Osteoblast (primary cell): ENCODE data around the gene KRT6B. TPM values are rescaled to one million over a fixed set of nuclear protein-coding genes. Genes with fewer than 3 reads are reported as not detected.
"Not testable (repeated sequence)": the region's sequence is repeated elsewhere in the genome, so short reads cannot be mapped to it uniquely, and the experiment has no call there.

Source experiments
- DNase-seq: peaks from one replicate; pipeline ENCODE4 v3.0.0; 2011; ENCODE audit warnings: low spot score, mixed read lengths; ENCODE audit not compliant: insufficient read length; ENCODE audit errors: missing footprints
- H2AFZ ChIP-seq: 2 replicates; pipeline ENCODE4 v1.6.0; 2011; ENCODE audit warnings: mild to moderate bottlenecking, low read length
- H3K27ac ChIP-seq: 2 replicates; pipeline ENCODE4 v1.5.1; 2011; ENCODE audit warnings: mild to moderate bottlenecking, low read depth, low read length, moderate library complexity
- H3K27me3 ChIP-seq: 2 replicates; pipeline ENCODE4 v1.6.0; 2012; ENCODE audit warnings: mild to moderate bottlenecking, control low read depth, inconsistent platforms, low read length, moderate library complexity; ENCODE audit not compliant: insufficient read depth
- H3K36me3 ChIP-seq: 2 replicates; pipeline ENCODE4 v1.5.1; 2011; ENCODE audit warnings: mild to moderate bottlenecking, low read length, control low read depth, moderate library complexity; ENCODE audit not compliant: insufficient read depth
- H3K4me1 ChIP-seq: 2 replicates; pipeline ENCODE4 v1.5.1; 2011; ENCODE audit warnings: mild to moderate bottlenecking, low read length, control low read depth, moderate library complexity; ENCODE audit not compliant: insufficient read depth
- H3K4me2 ChIP-seq: 2 replicates; pipeline ENCODE4 v1.6.0; 2011; ENCODE audit warnings: mild to moderate bottlenecking, low read length; ENCODE audit not compliant: insufficient read depth
- H3K4me3 ChIP-seq: fragments of 200-600 bp; sonication (generic); 3 replicates; pipeline ENCODE4 v1.5.1; 2012; ENCODE audit warnings: mild to moderate bottlenecking, low read length, inconsistent platforms; ENCODE audit not compliant: insufficient read depth
- H3K79me2 ChIP-seq: 2 replicates; pipeline ENCODE4 v1.6.0; 2012; ENCODE audit warnings: mild to moderate bottlenecking, low read length, control low read depth, inconsistent platforms; ENCODE audit not compliant: insufficient read depth
- H3K9me3 ChIP-seq: 2 replicates; pipeline ENCODE4 v1.5.1; 2011; ENCODE audit warnings: low read depth, low read length, control low read depth
- H4K20me1 ChIP-seq: 2 replicates; pipeline ENCODE4 v1.6.0; 2012; ENCODE audit warnings: mild to moderate bottlenecking, low read length, control low read depth; ENCODE audit not compliant: insufficient read depth
- total RNA-seq: library from RNA; depleted of rRNA; stranded (reverse); fragments of >200 nt; gene quantifications from 2 replicates; pipeline ENCODE4 v1.2.3, GENCODE V29; 2012
- TF ChIP-seq, protein P1 (sequence below): IDR thresholded peaks from 2 replicates; pipeline ENCODE4 v1.5.1; 2011; ENCODE audit warnings: mild to moderate bottlenecking, low read depth, low read length, moderate library complexity; ENCODE audit errors: extremely low read depth

The KRT6B gene
- total RNA-seq, 1 donor: not detected

DNA sequence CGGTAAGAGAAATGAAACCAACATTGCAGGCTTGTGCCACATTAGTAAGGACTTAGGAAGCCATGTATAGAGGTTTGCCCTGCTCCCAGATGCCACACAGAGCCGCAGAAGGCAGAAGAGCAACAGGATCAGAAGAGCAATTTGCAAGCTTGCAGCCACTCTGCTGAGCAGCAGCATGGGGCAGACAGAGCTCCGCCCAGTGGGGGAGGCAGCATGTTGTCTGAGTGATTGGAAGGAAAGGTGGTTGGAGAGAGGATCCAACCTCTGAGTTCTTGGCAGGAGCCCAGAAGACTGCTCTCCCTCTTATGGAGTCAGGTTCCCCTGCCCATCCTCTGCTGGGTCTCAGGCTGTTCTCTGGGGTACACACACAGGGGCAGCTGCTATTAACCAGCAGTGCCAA, 43.4 kb upstream of the KRT6B start:
- Histone ChIP-seq H2AFZ (no peak overlapping the region), H3K79me2 (no peaks in the 10 kb centered on the region), H3K4me2 (peak overlapping the region; percentile 25), H3K4me3 (no peak overlapping the region), H3K36me3 (no peaks in the 10 kb centered on the region), H3K27ac (peak overlapping the region; percentile 78), H3K9me3 (no peaks in the 10 kb centered on the region), H4K20me1 (no peaks in the 10 kb centered on the region), H3K4me1 (peaks cover 54% of the 10 kb centered on the region), H3K27me3 (peaks cover 10% of the 10 kb centered on the region)
- TF ChIP-seq, protein P1, sequence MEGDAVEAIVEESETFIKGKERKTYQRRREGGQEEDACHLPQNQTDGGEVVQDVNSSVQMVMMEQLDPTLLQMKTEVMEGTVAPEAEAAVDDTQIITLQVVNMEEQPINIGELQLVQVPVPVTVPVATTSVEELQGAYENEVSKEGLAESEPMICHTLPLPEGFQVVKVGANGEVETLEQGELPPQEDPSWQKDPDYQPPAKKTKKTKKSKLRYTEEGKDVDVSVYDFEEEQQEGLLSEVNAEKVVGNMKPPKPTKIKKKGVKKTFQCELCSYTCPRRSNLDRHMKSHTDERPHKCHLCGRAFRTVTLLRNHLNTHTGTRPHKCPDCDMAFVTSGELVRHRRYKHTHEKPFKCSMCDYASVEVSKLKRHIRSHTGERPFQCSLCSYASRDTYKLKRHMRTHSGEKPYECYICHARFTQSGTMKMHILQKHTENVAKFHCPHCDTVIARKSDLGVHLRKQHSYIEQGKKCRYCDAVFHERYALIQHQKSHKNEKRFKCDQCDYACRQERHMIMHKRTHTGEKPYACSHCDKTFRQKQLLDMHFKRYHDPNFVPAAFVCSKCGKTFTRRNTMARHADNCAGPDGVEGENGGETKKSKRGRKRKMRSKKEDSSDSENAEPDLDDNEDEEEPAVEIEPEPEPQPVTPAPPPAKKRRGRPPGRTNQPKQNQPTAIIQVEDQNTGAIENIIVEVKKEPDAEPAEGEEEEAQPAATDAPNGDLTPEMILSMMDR: no peak
- DNase-seq: no peak

DNA sequence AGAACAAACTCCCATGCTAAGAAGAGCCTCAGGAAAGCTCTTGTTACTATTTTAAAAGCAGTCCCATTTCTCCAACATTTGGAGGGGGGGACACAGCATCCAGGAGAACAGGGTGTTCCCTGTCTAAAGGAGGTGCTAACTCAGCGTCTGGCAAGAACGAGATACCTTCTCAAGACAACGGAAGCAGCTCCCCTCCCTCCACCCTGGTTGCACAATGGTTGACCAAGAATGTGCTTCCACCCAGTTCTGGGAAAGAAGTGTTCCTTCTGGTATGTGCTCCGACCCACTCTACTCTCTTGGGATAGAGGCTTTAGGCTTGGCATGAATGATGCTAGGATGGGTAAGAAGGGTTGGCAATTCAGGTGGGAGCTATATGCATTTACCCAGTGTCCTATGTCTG, 42.6 kb upstream of the KRT6B start:
- Histone ChIP-seq H3K4me2 (peak overlapping the region; percentile 41), H3K9me3 (no peaks in the 10 kb centered on the region), H3K4me1 (peaks cover 45% of the 10 kb centered on the region), H3K36me3 (no peaks in the 10 kb centered on the region), H3K27ac (no peak overlapping the region), H4K20me1 (no peaks in the 10 kb centered on the region), H3K27me3 (peaks cover 15% of the 10 kb centered on the region), H3K4me3 (no peak overlapping the region), H2AFZ (peak overlapping the region; percentile 44), H3K79me2 (no peaks in the 10 kb centered on the region)
- TF ChIP-seq, protein P1: no peak
- DNase-seq: no peak

DNA sequence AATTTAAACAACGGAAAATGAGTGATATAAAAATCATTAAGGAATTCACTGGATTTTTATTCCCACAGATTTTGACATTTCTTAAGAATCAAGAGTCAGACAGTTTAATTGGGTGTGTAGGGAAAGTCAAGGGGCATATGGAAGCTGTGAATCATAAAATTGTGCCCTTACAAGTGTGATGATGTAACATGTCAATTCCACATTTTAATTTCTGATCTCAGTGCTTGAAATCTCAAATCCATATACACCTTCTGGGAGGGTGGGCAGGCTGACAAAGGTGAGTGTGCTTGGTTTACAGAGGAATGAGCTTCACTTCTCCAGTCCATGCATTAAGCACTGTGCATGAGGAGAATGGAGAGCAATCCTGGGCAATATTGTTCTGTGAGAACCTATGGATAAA, 42.2 kb upstream of the KRT6B start:
- Histone ChIP-seq H3K27me3 (peaks cover 19% of the 10 kb centered on the region), H2AFZ (no peak overlapping the region), H3K36me3 (no peaks in the 10 kb centered on the region), H3K4me2 (peak overlapping the region; percentile 41), H3K27ac (no peak overlapping the region), H3K79me2 (no peaks in the 10 kb centered on the region), H3K4me3 (no peak overlapping the region), H3K9me3 (no peaks in the 10 kb centered on the region), H3K4me1 (peaks cover 42% of the 10 kb centered on the region), H4K20me1 (no peaks in the 10 kb centered on the region)
- DNase-seq: no peak
- TF ChIP-seq, protein P1: no peak

DNA sequence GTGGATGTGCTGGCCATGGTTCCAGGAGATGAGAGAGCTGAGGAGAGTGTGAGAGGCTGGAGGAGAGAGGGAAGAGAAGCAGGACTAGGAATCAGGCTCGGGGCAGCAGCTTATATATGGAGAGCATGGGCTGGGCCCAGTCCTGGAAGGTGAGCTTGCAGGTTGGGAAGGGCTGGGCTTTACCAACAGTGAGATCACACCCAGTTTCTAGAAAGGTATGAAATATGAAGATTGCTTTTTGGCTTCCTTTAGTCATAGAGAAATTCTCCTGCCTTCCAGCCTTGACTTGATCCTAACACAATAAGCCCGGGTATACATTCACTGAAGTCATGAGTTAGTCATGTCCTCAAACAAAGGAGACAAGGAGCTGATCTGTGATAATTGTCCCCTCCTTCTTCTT, 41.2 kb upstream of the KRT6B start, which contains the start of gene KRT6A:
TSS of gene KRT6A (minus strand) at position 86 of the 400 bp plus-strand sequence. CDS start at position 17, 69 bp downstream.
- TF ChIP-seq, protein P1: no peak
- H3K4me1 ChIP-seq: peaks cover 40% of the 10 kb centered on the region
- DNase-seq: no peak
- H3K27me3 ChIP-seq: peaks cover 27% of the 10 kb centered on the region
- H3K27ac ChIP-seq: no peak within 1 kb of the TSS
- H3K4me2 ChIP-seq: no peak within 1 kb of the TSS
- H3K9me3 ChIP-seq: no peaks in the 10 kb centered on the region
- no peaks in the 10 kb centered on the region for H4K20me1 ChIP-seq
- no peak within 1 kb of the TSS for H3K4me3 ChIP-seq
- no peak within 1 kb of the TSS for H2AFZ ChIP-seq
- no peaks in the 10 kb centered on the region for H3K79me2 ChIP-seq
- no peaks in the 10 kb centered on the region for H3K36me3 ChIP-seq

DNA sequence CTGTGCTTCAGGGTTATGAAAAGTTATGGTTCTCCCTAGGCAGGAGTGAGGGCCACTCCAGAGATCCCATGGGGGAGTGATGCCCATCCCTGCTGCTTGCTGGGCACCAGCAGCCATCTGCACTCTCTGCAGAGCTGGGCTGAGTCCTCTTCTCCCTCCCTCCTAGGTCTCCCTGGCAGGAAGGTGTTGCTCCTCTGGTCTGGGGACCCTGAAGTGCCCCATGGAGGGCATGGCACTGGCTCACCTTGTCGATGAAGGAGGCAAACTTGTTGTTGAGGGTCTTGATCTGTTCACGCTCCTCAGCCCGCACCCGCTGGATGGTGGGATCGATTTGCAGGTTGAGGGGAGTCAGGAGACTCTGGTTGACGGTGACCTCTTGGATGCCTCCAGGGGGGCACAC, 40.5 kb upstream of the KRT6B start:
- H3K27me3 ChIP-seq: peaks cover 27% of the 10 kb centered on the region
- not testable (repeated sequence) for H3K4me3 ChIP-seq, H3K79me2 ChIP-seq, H3K9me3 ChIP-seq, DNase-seq, H2AFZ ChIP-seq, H3K4me2 ChIP-seq, H4K20me1 ChIP-seq, H3K36me3 ChIP-seq, H3K27ac ChIP-seq
- H3K4me1 ChIP-seq: peaks cover 39% of the 10 kb centered on the region

DNA sequence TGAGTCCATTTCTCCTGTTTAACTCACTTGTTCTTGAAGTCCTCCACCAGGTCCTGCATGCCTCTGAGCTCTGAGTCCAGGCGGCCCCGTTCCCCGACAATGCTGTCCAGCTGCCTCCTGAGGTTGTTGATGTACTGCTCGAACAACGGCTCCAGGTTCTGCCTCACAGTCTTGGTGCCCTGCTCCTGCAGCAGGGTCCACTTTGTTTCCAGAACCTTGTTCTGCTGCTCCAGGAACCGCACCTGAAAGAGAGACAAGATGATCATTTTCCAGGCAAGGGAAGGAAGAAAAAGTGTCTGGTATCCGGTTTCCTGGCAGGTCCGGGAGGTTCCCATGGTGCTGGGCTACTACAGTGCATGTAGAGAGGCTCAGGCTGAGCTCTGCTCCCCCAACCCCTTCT, 39.5 kb upstream of the KRT6B start:
- H3K27me3 ChIP-seq: peaks cover 30% of the 10 kb centered on the region
- H3K79me2 ChIP-seq, H3K36me3 ChIP-seq, H3K4me3 ChIP-seq, H2AFZ ChIP-seq, H3K27ac ChIP-seq, H4K20me1 ChIP-seq, H3K4me2 ChIP-seq, DNase-seq, H3K9me3 ChIP-seq: not testable (repeated sequence)
- peaks cover 30% of the 10 kb centered on the region for H3K4me1 ChIP-seq
